ENCODE results near the gene CBLIF.

DNA sequence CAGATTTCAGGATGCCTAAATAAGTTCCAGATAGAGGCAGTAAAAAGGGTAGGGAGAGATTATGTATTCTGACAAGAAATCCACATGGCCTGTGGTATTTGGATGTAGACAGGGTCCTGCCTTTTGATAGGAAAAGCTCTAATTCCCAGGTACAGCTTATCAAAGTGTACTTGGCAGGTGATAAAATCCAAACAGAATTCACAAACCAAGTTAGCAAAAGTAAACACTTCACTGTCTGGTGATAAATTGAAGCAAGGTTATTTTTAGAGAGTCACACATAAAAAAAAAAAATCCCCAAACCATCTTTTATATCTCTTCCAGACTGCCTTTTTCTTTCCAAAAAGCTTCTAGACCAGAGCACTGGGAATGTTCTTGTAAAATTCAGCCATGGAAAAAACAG, 5.7 kb downstream of the CBLIF start:
- no peak for TF ChIP-seq CTCF (IDR thresholded peaks at IDR 0.05 in 8 of 11, conservative IDR thresholded peaks at IDR 0.05 in 3 of 11)
- no peak for TF ChIP-seq POLR2A (IDR thresholded peaks at IDR 0.05)
